ENCODE measurements around the gene SCNN1A. TPM values are rescaled to one million over a fixed set of nuclear protein-coding genes. Genes with fewer than 3 reads are reported as not detected.

SCNN1A gene
- total RNA-seq, 1 donor = 0.36 TPM

DNA sequence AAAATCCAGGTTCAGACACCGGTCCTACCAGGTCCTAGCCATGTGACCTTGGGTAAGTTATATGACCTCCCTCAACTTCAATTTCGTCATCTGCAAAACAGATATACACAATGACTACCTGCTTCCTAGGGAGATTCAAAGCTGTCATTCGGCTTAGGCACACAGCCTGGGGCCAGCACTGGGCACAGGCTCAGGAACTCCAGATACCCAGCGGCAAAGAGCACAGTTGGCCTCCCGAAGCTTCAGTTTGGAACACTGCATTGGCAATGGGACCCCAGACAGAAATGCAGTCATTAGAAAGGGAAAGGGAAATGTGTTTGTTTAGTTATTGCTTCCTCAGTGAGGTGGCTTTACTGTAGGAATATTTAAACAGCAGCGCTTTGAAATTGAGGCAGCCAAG lies 53.5 kb downstream of the SCNN1A start:
- Histone ChIP-seq H3K79me2 (ENCODE audit: insufficient read depth, low read length) (peaks cover 5% of the 10 kb centered on the region), H3K36me3 (ENCODE audit: insufficient read depth, low read length) (peaks cover 18% of the 10 kb centered on the region), H3K9me3 (ENCODE audit: low read depth, low read length) (no peaks in the 10 kb centered on the region), H3K4me1 (ENCODE audit: insufficient read depth, low read length) (peaks cover 34% of the 10 kb centered on the region), H3K27me3 (ENCODE audit: insufficient read depth, low read length) (no peaks in the 10 kb centered on the region), H4K20me1 (ENCODE audit: insufficient read depth, low read length) (peaks cover 12% of the 10 kb centered on the region), H3K4me2 (ENCODE audit: insufficient read depth, low read length) (no peak overlapping the region), H3K27ac (ENCODE audit: low read depth, low read length) (no peak overlapping the region), H3K4me3 (ENCODE audit: insufficient read depth, low read length) (no peak overlapping the region), H2AFZ (ENCODE audit: low read length) (no peak overlapping the region)
- DNase-seq (ENCODE audit: insufficient read length, low spot score, missing footprints) = peak; percentile 44
- TF ChIP-seq, protein P1, sequence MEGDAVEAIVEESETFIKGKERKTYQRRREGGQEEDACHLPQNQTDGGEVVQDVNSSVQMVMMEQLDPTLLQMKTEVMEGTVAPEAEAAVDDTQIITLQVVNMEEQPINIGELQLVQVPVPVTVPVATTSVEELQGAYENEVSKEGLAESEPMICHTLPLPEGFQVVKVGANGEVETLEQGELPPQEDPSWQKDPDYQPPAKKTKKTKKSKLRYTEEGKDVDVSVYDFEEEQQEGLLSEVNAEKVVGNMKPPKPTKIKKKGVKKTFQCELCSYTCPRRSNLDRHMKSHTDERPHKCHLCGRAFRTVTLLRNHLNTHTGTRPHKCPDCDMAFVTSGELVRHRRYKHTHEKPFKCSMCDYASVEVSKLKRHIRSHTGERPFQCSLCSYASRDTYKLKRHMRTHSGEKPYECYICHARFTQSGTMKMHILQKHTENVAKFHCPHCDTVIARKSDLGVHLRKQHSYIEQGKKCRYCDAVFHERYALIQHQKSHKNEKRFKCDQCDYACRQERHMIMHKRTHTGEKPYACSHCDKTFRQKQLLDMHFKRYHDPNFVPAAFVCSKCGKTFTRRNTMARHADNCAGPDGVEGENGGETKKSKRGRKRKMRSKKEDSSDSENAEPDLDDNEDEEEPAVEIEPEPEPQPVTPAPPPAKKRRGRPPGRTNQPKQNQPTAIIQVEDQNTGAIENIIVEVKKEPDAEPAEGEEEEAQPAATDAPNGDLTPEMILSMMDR (IDR thresholded peaks at IDR 0.05; ENCODE audit: extremely low read depth, low read depth, low read length) = no peak

GRCh38 chr12:6319446-6319845 lies 55.9 kb downstream of the SCNN1A start:
- no peak overlapping the region for H3K4me3 ChIP-seq (ENCODE audit: insufficient read depth, low read length)
- no peaks in the 10 kb centered on the region for H3K79me2 ChIP-seq (ENCODE audit: insufficient read depth, low read length)
- H3K9me3 ChIP-seq (ENCODE audit: low read depth, low read length) = no peaks in the 10 kb centered on the region
- TF ChIP-seq, protein P1 (IDR thresholded peaks at IDR 0.05; ENCODE audit: extremely low read depth, low read depth, low read length) = no peak
- no peak overlapping the region for H2AFZ ChIP-seq (ENCODE audit: low read length)
- peak; percentile 64 for DNase-seq (ENCODE audit: insufficient read length, low spot score, missing footprints)
- no peaks in the 10 kb centered on the region for H3K27me3 ChIP-seq (ENCODE audit: insufficient read depth, low read length)
- H4K20me1 ChIP-seq (ENCODE audit: insufficient read depth, low read length) = no peaks in the 10 kb centered on the region
- H3K36me3 ChIP-seq (ENCODE audit: insufficient read depth, low read length) = peaks cover 2% of the 10 kb centered on the region
- no peak overlapping the region for H3K27ac ChIP-seq (ENCODE audit: low read depth, low read length)
- H3K4me2 ChIP-seq (ENCODE audit: insufficient read depth, low read length) = no peak overlapping the region
- H3K4me1 ChIP-seq (ENCODE audit: insufficient read depth, low read length) = peaks cover 17% of the 10 kb centered on the region

DNA sequence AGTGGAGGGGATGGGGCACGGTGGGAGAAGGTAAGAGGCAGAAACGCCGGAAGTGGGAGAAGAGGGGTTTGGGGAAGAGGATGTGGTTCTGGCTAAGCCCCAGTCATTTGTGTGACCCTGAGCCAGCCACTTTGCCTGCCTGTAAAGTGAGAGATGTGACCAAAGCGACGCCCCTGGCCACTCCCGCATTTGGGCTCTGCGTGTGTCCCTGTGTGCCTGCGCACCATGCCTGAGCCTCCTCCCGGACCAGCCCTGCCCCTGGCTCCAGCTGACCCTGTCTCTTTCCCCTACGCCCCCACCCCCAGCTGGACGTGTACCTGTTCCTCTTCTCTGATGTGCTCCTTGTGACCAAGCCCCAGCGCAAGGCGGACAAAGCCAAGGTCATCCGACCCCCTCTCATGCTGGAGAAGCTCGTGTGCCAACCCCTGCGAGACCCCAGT lies 56.9 kb downstream of the SCNN1A start:
- no peak overlapping the region for H3K4me3 ChIP-seq (ENCODE audit: insufficient read depth, low read length)

GRCh38 chr12:6317693-6318439 lies 57.5 kb downstream of the SCNN1A start:
- peak; percentile 56 for DNase-seq (ENCODE audit: insufficient read length, low spot score, missing footprints)
- Histone ChIP-seq H3K9me3 (ENCODE audit: low read depth, low read length) (no peaks in the 10 kb centered on the region), H3K27me3 (ENCODE audit: insufficient read depth, low read length) (no peaks in the 10 kb centered on the region), H3K4me3 (ENCODE audit: insufficient read depth, low read length) (no peak overlapping the region), H3K79me2 (ENCODE audit: insufficient read depth, low read length) (no peaks in the 10 kb centered on the region), H2AFZ (ENCODE audit: low read length) (no peak overlapping the region), H3K4me1 (ENCODE audit: insufficient read depth, low read length) (peaks cover 9% of the 10 kb centered on the region), H3K4me2 (ENCODE audit: insufficient read depth, low read length) (no peak overlapping the region), H3K36me3 (ENCODE audit: insufficient read depth, low read length) (no peaks in the 10 kb centered on the region), H3K27ac (ENCODE audit: low read depth, low read length) (no peak overlapping the region), H4K20me1 (ENCODE audit: insufficient read depth, low read length) (no peaks in the 10 kb centered on the region)
- TF ChIP-seq, protein P1 (IDR thresholded peaks at IDR 0.05; ENCODE audit: extremely low read depth, low read depth, low read length) = no peak

More for the DNA sequence above, 56.9 kb downstream of the SCNN1A start:
- H3K36me3 ChIP-seq (ENCODE audit: insufficient read depth, low read length) = no peaks in the 10 kb centered on the region
- H4K20me1 ChIP-seq (ENCODE audit: insufficient read depth, low read length) = no peaks in the 10 kb centered on the region
- no peak overlapping the region for H2AFZ ChIP-seq (ENCODE audit: low read length)
- TF ChIP-seq, protein P1 (IDR thresholded peaks at IDR 0.05; ENCODE audit: extremely low read depth, low read depth, low read length) = no peak
- no peaks in the 10 kb centered on the region for H3K79me2 ChIP-seq (ENCODE audit: insufficient read depth, low read length)
- H3K27ac ChIP-seq (ENCODE audit: low read depth, low read length) = no peak overlapping the region
- no peaks in the 10 kb centered on the region for H3K27me3 ChIP-seq (ENCODE audit: insufficient read depth, low read length)
- H3K9me3 ChIP-seq (ENCODE audit: low read depth, low read length) = no peaks in the 10 kb centered on the region
- no peak overlapping the region for H3K4me2 ChIP-seq (ENCODE audit: insufficient read depth, low read length)
- peak; percentile 58 for DNase-seq (ENCODE audit: insufficient read length, low spot score, missing footprints)
- H3K4me1 ChIP-seq (ENCODE audit: insufficient read depth, low read length) = peaks cover 9% of the 10 kb centered on the region

All from osteoblast (primary cell).